Measurements from ENCODE around the gene PDILT.
"Not testable (repeated sequence)": the region's sequence is repeated elsewhere in the genome, so short reads cannot be mapped to it uniquely, and the experiment has no call there.

PDILT gene

GRCh38 chr16:20429499-20429898 lies 25.0 kb upstream of the PDILT start:
- not testable (repeated sequence) for H3K27me3 ChIP-seq (ENCODE audit: control insufficient read depth in 2 of 2, insufficient read depth in 2 of 2, low read length in 2 of 2); H3K9ac ChIP-seq (ENCODE audit: low read depth in 1 of 2, low read length in 2 of 2); H3K36me3 ChIP-seq (ENCODE audit: control insufficient read depth in 2 of 2, insufficient read depth in 2 of 2, low read length in 2 of 2); H3K4me1 ChIP-seq (ENCODE audit: control insufficient read depth in 2 of 2, insufficient read depth in 2 of 2, low read length in 2 of 2); H3K27ac ChIP-seq (ENCODE audit: low read depth in 2 of 2, low read length in 2 of 2); H3K4me3 ChIP-seq (ENCODE audit: low read length in 2 of 2); H3K9me3 ChIP-seq (ENCODE audit: control insufficient read depth in 2 of 2, low read length in 2 of 2)

- not testable (repeated sequence) for H3K9me3 ChIP-seq (ENCODE audit: control insufficient read depth in 2 of 2, low read length in 2 of 2); H3K4me3 ChIP-seq (ENCODE audit: low read length in 2 of 2); H3K36me3 ChIP-seq (ENCODE audit: control insufficient read depth in 2 of 2, insufficient read depth in 2 of 2, low read length in 2 of 2); H3K4me1 ChIP-seq (ENCODE audit: control insufficient read depth in 2 of 2, insufficient read depth in 2 of 2, low read length in 2 of 2); H3K9ac ChIP-seq (ENCODE audit: low read depth in 1 of 2, low read length in 2 of 2); H3K27ac ChIP-seq (ENCODE audit: low read depth in 2 of 2, low read length in 2 of 2); H3K27me3 ChIP-seq (ENCODE audit: control insufficient read depth in 2 of 2, insufficient read depth in 2 of 2, low read length in 2 of 2)
Observed at GRCh38 chr16:20427401-20427797, 22.9 kb upstream of the PDILT start.

DNA sequence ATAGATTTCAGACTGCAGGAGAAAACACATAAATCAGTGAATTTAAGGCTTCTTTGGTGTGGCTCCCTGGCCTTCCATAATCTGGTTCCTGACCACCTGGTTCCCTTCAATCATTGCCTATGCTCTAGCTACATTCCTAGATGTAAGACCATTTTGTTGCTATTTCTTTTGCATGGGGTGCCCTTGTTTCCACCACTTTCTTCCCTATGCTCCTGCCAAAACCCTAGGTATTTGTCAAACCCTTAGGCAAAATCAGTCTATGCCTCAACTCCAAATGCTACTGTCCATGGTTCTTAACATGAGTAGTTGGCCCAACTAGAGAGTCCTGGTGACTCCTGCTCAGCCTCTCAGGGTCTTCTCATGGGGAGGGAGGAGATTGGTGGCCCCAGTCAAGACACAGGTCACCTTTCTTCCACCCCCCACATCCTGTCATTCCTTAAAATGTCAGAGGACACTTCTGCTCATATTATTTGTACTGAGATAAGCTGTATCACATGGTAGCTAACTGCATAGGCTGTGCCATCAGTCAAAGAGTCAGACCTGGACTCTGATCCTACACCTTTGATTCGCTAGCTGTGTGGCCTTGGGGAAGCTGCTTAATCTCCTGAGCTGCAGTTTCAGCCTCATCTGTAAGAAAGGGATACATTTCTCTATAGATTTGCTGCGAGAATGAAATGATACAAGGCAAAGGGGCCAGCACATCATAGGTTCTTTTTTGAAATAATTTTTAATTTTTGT lies 19.8 kb upstream of the PDILT start:
- no peaks in the 10 kb centered on the region for H3K36me3 ChIP-seq (ENCODE audit: control insufficient read depth in 2 of 2, insufficient read depth in 2 of 2, low read length in 2 of 2)
- no peak overlapping the region for H3K4me3 ChIP-seq (ENCODE audit: low read length in 2 of 2)
- no peaks in the 10 kb centered on the region for H3K27me3 ChIP-seq (ENCODE audit: control insufficient read depth in 2 of 2, insufficient read depth in 2 of 2, low read length in 2 of 2)
- no peaks in the 10 kb centered on the region for H3K9me3 ChIP-seq (ENCODE audit: control insufficient read depth in 2 of 2, low read length in 2 of 2)
- H3K4me1 ChIP-seq (ENCODE audit: control insufficient read depth in 2 of 2, insufficient read depth in 2 of 2, low read length in 2 of 2): no peaks in the 10 kb centered on the region
- H3K27ac ChIP-seq (ENCODE audit: low read depth in 2 of 2, low read length in 2 of 2): no peak overlapping the region
- no peak overlapping the region for H3K9ac ChIP-seq (ENCODE audit: low read depth in 1 of 2, low read length in 2 of 2)

DNA sequence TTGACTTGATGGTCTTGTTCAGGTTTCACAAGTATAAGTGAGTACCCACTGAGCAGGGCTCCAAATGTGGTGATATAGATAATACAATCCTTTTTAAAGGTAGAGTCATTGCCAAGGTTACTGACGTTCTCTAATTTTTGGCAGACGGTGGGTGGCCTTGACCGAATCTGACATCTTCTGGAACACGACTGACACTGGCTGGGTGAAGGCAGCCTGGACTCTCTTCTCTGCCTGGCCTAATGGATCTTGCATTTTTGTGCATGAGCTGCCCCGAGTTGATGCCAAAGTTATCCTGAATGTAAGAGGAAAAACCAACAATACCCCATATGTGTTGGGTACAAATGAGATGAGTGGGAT lies 19.2 kb upstream of the PDILT start:
- not testable (repeated sequence) for H3K9ac ChIP-seq (ENCODE audit: low read depth in 1 of 2, low read length in 2 of 2); H3K36me3 ChIP-seq (ENCODE audit: control insufficient read depth in 2 of 2, insufficient read depth in 2 of 2, low read length in 2 of 2); H3K27ac ChIP-seq (ENCODE audit: low read depth in 2 of 2, low read length in 2 of 2); H3K4me3 ChIP-seq (ENCODE audit: low read length in 2 of 2); H3K27me3 ChIP-seq (ENCODE audit: control insufficient read depth in 2 of 2, insufficient read depth in 2 of 2, low read length in 2 of 2); H3K9me3 ChIP-seq (ENCODE audit: control insufficient read depth in 2 of 2, low read length in 2 of 2); H3K4me1 ChIP-seq (ENCODE audit: control insufficient read depth in 2 of 2, insufficient read depth in 2 of 2, low read length in 2 of 2)

- H3K9ac ChIP-seq (ENCODE audit: low read depth in 1 of 2, low read length in 2 of 2); H3K4me3 ChIP-seq (ENCODE audit: low read length in 2 of 2); H3K27me3 ChIP-seq (ENCODE audit: control insufficient read depth in 2 of 2, insufficient read depth in 2 of 2, low read length in 2 of 2); H3K36me3 ChIP-seq (ENCODE audit: control insufficient read depth in 2 of 2, insufficient read depth in 2 of 2, low read length in 2 of 2); H3K4me1 ChIP-seq (ENCODE audit: control insufficient read depth in 2 of 2, insufficient read depth in 2 of 2, low read length in 2 of 2); H3K9me3 ChIP-seq (ENCODE audit: control insufficient read depth in 2 of 2, low read length in 2 of 2); H3K27ac ChIP-seq (ENCODE audit: low read depth in 2 of 2, low read length in 2 of 2): not testable (repeated sequence)
Observed at GRCh38 chr16:20421748-20422147, 17.2 kb upstream of the PDILT start.

DNA sequence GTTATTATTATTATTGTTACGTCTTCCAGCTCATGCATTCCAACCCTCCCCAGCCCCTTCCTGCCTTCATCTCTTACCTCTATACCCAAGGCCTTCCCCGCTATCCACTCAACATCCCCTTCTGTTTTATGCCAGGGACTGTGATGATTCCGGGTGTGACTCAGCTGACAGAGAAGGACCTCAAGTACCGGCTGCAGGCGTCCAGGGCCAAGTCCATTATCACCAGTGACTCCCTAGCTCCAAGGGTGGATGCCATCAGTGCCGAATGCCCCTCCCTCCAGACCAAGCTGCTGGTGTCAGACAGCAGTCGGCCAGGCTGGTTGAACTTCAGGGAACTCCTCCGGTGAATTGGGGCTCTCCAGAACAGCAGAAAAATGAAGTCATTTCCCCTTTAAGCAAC lies 14.6 kb upstream of the PDILT start:
- not testable (repeated sequence) for H3K27me3 ChIP-seq (ENCODE audit: control insufficient read depth in 2 of 2, insufficient read depth in 2 of 2, low read length in 2 of 2); H3K9ac ChIP-seq (ENCODE audit: low read depth in 1 of 2, low read length in 2 of 2); H3K27ac ChIP-seq (ENCODE audit: low read depth in 2 of 2, low read length in 2 of 2); H3K4me1 ChIP-seq (ENCODE audit: control insufficient read depth in 2 of 2, insufficient read depth in 2 of 2, low read length in 2 of 2); H3K9me3 ChIP-seq (ENCODE audit: control insufficient read depth in 2 of 2, low read length in 2 of 2); H3K36me3 ChIP-seq (ENCODE audit: control insufficient read depth in 2 of 2, insufficient read depth in 2 of 2, low read length in 2 of 2); H3K4me3 ChIP-seq (ENCODE audit: low read length in 2 of 2)

DNA sequence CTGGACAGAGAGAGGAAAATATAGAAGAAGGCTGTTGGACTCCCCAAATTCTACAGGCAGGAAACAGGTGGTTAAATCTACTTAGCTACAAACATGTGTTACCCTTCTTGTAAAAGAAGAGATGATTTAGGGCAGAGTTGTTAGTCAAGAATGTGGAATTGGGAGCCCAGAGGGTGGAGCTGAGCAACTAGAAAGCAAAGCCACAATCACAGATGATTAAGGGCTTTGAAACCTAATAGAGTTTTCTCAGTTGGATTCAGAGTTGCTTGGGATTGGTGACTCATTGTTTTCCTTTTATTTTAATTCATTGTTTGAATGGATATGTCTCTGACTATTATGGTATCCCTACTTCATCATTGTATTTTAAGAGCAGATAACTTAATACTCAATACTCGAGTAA lies 11.0 kb upstream of the PDILT start:
- Histone ChIP-seq H3K9me3 (ENCODE audit: control insufficient read depth in 2 of 2, low read length in 2 of 2) (no peaks in the 10 kb centered on the region), H3K4me3 (ENCODE audit: low read length in 2 of 2) (no peak overlapping the region), H3K4me1 (ENCODE audit: control insufficient read depth in 2 of 2, insufficient read depth in 2 of 2, low read length in 2 of 2) (no peaks in the 10 kb centered on the region), H3K36me3 (ENCODE audit: control insufficient read depth in 2 of 2, insufficient read depth in 2 of 2, low read length in 2 of 2) (no peaks in the 10 kb centered on the region), H3K27me3 (ENCODE audit: control insufficient read depth in 2 of 2, insufficient read depth in 2 of 2, low read length in 2 of 2) (no peaks in the 10 kb centered on the region), H3K9ac (ENCODE audit: low read depth in 1 of 2, low read length in 2 of 2) (no peak overlapping the region), H3K27ac (ENCODE audit: low read depth in 2 of 2, low read length in 2 of 2) (no peak overlapping the region)

- H3K4me3 ChIP-seq (ENCODE audit: low read length in 2 of 2): no peak overlapping the region
- H3K27ac ChIP-seq (ENCODE audit: low read depth in 2 of 2, low read length in 2 of 2): no peak overlapping the region
- no peak overlapping the region for H3K9ac ChIP-seq (ENCODE audit: low read depth in 1 of 2, low read length in 2 of 2)
- no peaks in the 10 kb centered on the region for H3K9me3 ChIP-seq (ENCODE audit: control insufficient read depth in 2 of 2, low read length in 2 of 2)
- H3K27me3 ChIP-seq (ENCODE audit: control insufficient read depth in 2 of 2, insufficient read depth in 2 of 2, low read length in 2 of 2): no peaks in the 10 kb centered on the region
- H3K36me3 ChIP-seq (ENCODE audit: control insufficient read depth in 2 of 2, insufficient read depth in 2 of 2, low read length in 2 of 2): no peaks in the 10 kb centered on the region
- H3K4me1 ChIP-seq (ENCODE audit: control insufficient read depth in 2 of 2, insufficient read depth in 2 of 2, low read length in 2 of 2): no peaks in the 10 kb centered on the region
Observed at GRCh38 chr16:20411055-20411454, 6.5 kb upstream of the PDILT start.

- H3K36me3 ChIP-seq (ENCODE audit: control insufficient read depth in 2 of 2, insufficient read depth in 2 of 2, low read length in 2 of 2): no peaks in the 10 kb centered on the region
- H3K4me3 ChIP-seq (ENCODE audit: low read length in 2 of 2): no peak overlapping the region
- H3K27ac ChIP-seq (ENCODE audit: low read depth in 2 of 2, low read length in 2 of 2): peak overlapping the region in 1 of 2 donors; percentile 39
- no peaks in the 10 kb centered on the region for H3K9me3 ChIP-seq (ENCODE audit: control insufficient read depth in 2 of 2, low read length in 2 of 2)
- H3K27me3 ChIP-seq (ENCODE audit: control insufficient read depth in 2 of 2, insufficient read depth in 2 of 2, low read length in 2 of 2): no peaks in the 10 kb centered on the region
- H3K4me1 ChIP-seq (ENCODE audit: control insufficient read depth in 2 of 2, insufficient read depth in 2 of 2, low read length in 2 of 2): no peaks in the 10 kb centered on the region
- no peak overlapping the region for H3K9ac ChIP-seq (ENCODE audit: low read depth in 1 of 2, low read length in 2 of 2)
Observed at GRCh38 chr16:20410121-20410723, 5.7 kb upstream of the PDILT start.

GRCh38 chr16:20409398-20410120 lies 5.0 kb upstream of the PDILT start, which contains the start of gene ACSM5:
TSS of gene ACSM5 (plus strand) at chr16:20409534. CDS start at chr16:20411485, 1,951 bp downstream.
- H3K4me3 ChIP-seq (ENCODE audit: low read length in 2 of 2): no peak within 1 kb of the TSS
- peak within 1 kb of the TSS; percentile 16 to 39 for H3K27ac ChIP-seq (ENCODE audit: low read depth in 2 of 2, low read length in 2 of 2)
- H3K4me1 ChIP-seq (ENCODE audit: control insufficient read depth in 2 of 2, insufficient read depth in 2 of 2, low read length in 2 of 2): no peaks in the 10 kb centered on the region
- no peaks in the 10 kb centered on the region for H3K36me3 ChIP-seq (ENCODE audit: control insufficient read depth in 2 of 2, insufficient read depth in 2 of 2, low read length in 2 of 2)
- H3K9me3 ChIP-seq (ENCODE audit: control insufficient read depth in 2 of 2, low read length in 2 of 2): no peaks in the 10 kb centered on the region
- no peaks in the 10 kb centered on the region for H3K27me3 ChIP-seq (ENCODE audit: control insufficient read depth in 2 of 2, insufficient read depth in 2 of 2, low read length in 2 of 2)
- H3K9ac ChIP-seq (ENCODE audit: low read depth in 1 of 2, low read length in 2 of 2): no peak within 1 kb of the TSS
